COLO829 (cell line): ENCODE data around the gene PRKCA.
"Not testable (repeated sequence)": the region's sequence is repeated elsewhere in the genome, so short reads cannot be mapped to it uniquely, and the experiment has no call there.

ENCODE experiments used
- DNase-seq: peaks from one replicate; pipeline ENCODE4 v3.0.0; 2012; ENCODE audit warnings: low spot score

PRKCA gene

GRCh38 chr17:66715076-66715675, 412.8 kb downstream of the PRKCA start:
- no peak for DNase-seq

GRCh38 chr17:66715745-66716156, 413.3 kb downstream of the PRKCA start:
- DNase-seq: peak; percentile 81

- DNase-seq: no peak
Observed at GRCh38 chr17:66716236-66717026, 414.0 kb downstream of the PRKCA start.

GRCh38 chr17:66717641-66718058, 415.2 kb downstream of the PRKCA start:
- DNase-seq: no peak

GRCh38 chr17:66720027-66720426, 417.6 kb downstream of the PRKCA start:
- peak; percentile 63 for DNase-seq

- DNase-seq: peak; percentile 78
Observed at GRCh38 chr17:66720567-66720966, 418.2 kb downstream of the PRKCA start.

DNA sequence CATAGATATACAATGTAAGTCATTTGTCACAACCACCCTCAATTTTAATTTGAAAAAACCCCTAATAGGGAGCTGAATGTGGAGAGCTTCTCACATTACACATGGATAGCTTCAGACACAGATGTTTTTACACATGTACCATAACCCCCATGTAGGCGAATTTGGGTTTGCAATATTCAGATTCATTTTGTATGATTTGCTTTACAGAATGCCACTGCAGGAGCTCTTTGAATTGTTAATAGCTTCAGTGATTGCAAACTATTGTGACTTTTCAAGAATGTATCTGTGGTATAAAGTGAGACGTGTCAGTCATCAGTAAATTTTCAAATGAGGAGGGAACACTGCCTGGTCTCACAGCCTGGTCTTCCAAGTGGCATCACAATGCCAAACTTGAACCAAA, 419.9 kb downstream of the PRKCA start:
- no peak for DNase-seq

- DNase-seq: no peak
Observed at GRCh38 chr17:66724581-66725341, 422.3 kb downstream of the PRKCA start.

GRCh38 chr17:66725438-66725837, 423.0 kb downstream of the PRKCA start:
- DNase-seq: not testable (repeated sequence)

DNA sequence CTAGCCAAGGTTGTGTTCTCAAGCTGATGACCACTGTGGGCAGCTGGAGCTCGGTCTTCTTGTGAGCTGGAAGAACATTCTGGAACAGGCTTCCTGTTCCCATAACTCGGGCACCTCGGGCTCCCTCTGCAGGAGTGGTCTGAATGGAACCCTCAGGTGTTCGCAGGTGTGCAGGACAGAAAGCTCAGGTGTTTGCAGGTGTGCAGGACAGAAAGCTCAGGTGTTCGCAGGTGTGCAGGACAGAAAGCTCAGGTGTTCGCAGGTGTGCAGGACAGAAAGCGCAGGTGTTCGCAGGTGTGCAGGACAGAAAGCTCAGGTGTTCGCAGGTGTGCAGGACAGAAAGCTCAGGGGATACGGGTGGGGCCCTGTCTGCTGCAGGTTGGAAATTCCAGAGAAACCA, 423.5 kb downstream of the PRKCA start:
- DNase-seq: no peak

GRCh38 chr17:66726371-66726770, 424.0 kb downstream of the PRKCA start:
- DNase-seq: no peak

DNA sequence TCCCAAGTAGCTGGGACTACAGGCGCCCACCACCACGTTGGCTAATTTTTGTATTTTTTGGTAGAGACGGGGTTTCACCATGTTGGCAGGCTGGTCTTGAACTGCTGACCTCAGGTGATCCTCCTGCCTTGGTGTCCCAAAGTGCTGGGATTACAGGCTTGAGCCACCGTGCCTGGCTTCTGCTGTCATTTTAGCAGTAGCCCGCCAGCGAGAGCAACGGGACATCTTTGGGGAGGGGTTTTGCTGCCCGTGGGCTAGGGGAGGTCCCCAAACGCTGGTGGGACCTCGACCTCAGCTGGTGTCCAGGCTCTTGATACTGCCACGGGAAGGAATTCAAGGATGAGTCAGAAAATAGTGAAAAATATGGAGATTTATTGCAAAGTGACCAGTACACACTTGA, 424.4 kb downstream of the PRKCA start:
- DNase-seq: no peak

DNA sequence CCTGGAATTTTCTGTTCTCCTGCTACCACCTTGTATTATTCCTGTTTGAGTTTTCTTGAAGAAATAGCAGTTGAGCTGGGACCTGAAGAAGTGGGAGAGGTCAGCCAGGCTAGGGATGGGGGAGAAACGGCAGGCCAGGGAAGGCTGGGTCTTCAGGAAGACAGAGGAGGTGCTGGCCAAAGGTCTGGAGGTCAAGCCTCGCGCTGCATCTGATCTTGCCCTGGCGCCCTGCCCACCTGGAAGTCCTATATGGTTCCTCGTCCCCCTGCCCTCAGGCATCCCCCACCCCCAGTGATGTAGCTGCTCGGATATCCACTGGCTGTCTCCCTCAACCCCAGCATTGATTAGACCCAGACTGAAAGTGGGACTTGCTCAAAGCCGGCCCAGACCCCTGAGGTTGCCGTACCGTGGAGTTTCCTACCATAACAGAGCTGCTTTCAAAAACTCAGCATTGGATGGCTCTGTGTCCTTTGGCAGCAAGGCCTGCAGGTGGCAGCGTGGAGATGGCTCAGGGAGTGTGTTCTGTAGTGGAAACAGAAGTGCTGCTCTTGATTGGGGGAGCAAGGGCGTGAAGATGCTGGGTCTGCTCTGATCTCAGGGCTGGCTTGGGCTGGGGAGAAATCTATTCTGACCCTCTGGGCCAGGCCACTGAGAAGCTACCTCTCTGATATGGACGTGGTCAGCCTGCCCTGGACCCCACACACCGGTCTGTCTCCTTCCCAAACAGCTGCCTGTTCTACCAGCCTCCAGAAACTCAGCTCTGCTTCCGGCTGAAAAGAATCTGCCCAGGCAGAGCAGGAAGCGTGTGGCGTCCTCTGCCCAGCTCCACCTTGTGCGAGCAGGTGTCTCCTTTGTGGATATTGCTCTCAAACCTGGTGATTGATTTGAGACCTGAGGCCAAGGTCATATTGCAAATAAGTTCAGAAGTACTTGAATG, 425.5 kb downstream of the PRKCA start:
- DNase-seq: peak; percentile 73

GRCh38 chr17:66730461-66730923, 428.1 kb downstream of the PRKCA start:
- DNase-seq: no peak

DNA sequence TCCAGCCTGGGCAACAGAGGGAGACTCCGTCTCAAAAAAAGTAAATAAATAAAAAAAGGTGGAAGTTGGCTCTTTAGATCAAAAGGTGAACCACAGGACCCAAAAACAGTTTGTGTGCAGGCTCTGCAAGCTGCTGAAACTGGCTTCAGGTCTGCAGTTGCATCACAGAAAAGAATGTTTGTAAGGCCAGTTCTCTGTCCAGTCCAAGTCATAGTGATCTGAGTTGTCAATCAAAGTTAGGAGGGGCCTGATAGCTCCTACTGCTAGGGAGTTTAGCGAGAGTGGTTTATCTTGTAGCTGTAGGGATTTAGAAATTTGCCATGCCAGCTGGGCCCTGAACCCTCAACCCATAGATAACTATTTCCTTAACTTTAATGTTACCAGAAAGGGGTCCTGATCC, 431.3 kb downstream of the PRKCA start:
- DNase-seq: no peak

DNA sequence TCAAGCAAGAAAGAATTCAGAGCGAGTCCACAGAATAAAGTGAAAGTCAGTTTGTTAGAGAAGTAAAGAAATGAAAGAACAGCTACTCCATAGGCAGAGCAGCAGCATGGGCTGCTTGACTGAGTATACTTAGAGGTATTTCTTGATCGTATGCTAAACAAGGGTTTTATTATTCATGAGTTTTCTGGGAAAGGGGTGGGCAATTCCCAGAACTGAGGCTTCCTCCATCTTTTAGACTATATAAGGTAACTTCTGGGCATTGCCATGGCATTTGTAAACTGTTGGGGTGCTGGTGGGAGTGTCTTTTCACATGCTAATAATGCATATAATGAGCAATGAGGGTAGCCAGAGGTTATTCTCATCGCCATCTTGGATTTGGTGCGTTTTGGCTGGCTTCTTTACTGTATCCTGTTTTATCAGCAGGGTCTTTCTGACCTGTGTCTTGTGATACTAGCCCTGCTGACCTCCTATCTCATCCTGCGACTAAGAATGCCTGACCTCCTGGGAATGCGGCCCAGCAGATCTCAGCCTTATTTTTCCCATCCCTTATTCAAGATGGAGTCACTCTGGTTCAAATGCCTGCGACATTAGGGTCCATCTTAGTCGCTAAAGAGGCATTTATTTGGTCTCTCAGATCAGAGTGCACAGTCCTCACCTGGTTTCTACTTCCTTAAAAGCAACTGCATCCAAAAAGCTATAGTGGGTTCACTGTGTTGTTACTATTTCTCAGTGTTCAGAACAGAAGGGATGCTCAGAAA, 432.0 kb downstream of the PRKCA start:
- DNase-seq: no peak

- DNase-seq: no peak
Observed at GRCh38 chr17:66737524-66737923, 435.1 kb downstream of the PRKCA start.

- no peak for DNase-seq
Observed at GRCh38 chr17:66738301-66738700, 435.9 kb downstream of the PRKCA start.

DNA sequence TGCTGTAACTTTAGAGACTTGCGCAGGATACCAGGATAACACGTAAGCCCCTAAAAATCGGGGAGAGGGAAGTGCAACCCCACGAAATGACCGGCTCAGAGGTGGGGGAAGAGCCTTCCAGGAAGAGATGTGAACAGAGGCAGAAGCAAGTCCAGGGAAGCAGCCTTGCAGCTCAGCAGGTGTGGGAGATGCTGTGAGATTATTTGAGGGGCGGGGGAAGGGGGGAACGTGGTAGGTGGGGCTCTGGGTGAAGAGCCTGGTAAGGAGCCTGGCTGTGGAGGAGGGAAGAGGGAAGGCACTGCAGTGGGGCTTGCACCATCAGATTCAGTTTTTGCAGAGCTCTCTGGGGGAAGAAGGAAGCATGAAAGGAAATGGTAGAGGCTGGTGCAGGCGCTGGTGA, 437.1 kb downstream of the PRKCA start:
- no peak for DNase-seq

DNA sequence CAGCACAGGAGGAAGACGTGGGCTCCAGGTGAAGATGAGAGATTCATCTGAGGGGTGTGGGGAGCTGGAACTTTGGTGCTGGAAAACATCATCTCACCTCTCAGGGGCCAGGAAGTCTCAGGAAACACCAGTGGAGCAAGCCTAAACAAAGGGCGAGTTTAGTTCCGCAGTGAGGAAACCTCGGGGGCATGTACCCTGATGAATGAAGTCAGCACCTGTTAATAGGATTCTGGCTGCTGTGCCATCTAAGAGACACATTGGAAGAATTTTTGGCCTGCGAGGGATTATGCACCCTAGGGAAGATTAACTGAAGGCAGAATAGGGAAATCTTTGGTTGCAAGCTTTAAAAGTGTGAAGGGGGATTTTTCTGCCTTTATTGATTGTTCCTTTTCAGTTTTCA, 437.8 kb downstream of the PRKCA start:
- DNase-seq: no peak

- no peak for DNase-seq
Observed at GRCh38 chr17:66743511-66743910, 441.1 kb downstream of the PRKCA start.
